GM19438 (cell line): ENCODE data around the gene SIN3A.
"Not testable (repeated sequence)": the region's sequence is repeated elsewhere in the genome, so short reads cannot be mapped to it uniquely, and the experiment has no call there.

Experiments used
- ATAC-seq: cut with Tn5 transposase; IDR thresholded peaks from one replicate; pipeline ENCODE4 v1.9.1; 2021; ENCODE audit warnings: low read depth; ENCODE audit not compliant: unreplicated experiment

The SIN3A gene

DNA sequence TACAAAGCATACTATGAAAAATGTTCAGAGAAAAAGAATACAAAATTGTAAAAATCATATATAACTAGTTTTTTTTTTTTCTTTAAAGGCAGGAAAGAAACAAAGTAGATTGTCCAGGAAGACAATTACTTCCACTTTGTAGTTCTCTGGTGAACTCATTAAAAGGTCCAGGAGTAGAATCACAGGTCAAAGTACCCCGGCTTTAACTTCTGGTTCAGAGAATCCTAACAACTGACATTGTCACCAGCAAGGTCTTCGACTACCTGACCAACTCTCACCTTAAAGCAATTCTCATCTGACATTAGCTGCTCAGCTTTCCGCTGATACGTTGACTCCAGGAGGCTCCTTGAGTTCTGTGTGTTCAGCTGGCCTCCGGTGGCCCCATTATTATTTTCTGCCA, 67.5 kb downstream of the SIN3A start:
- ATAC-seq: not testable (repeated sequence)

- no peak for ATAC-seq
Measured at GRCh38 chr15:75380773-75381172, 70.7 kb downstream of the SIN3A start.

- no peak for ATAC-seq
Measured at GRCh38 chr15:75371901-75372688, 79.4 kb downstream of the SIN3A start.

DNA sequence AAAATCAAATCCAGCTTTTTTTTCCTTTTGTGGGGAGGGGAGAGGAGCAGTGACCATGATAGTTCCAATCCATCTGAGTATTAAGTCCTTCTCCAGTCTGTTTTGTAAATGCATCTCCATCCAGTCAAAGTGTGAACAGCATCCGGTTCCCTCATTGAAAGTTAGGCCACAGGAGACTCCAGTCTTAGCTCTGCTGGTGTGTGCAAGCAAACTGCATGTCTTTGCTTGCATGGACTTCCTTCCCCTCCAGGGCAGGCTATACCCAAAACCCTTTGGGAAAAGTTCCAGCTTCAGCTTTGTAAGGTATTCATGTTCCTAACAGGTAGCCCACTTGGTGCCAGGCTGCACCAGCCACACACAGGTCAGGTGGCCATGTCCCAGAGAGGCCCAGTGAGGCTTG, 80.0 kb downstream of the SIN3A start:
- ATAC-seq: no peak

GRCh38 chr15:75369897-75370581, 81.5 kb downstream of the SIN3A start:
- no peak for ATAC-seq

GRCh38 chr15:75368689-75369239, 82.7 kb downstream of the SIN3A start:
- ATAC-seq: peak; percentile 7

GRCh38 chr15:75367913-75368688, 83.4 kb downstream of the SIN3A start, which contains the start of gene MAN2C1:
Gene MAN2C1 (minus strand): TSS chr15:75368607. CDS start chr15:75368583, 24 bp downstream.
- peak; percentile 85 for ATAC-seq

DNA sequence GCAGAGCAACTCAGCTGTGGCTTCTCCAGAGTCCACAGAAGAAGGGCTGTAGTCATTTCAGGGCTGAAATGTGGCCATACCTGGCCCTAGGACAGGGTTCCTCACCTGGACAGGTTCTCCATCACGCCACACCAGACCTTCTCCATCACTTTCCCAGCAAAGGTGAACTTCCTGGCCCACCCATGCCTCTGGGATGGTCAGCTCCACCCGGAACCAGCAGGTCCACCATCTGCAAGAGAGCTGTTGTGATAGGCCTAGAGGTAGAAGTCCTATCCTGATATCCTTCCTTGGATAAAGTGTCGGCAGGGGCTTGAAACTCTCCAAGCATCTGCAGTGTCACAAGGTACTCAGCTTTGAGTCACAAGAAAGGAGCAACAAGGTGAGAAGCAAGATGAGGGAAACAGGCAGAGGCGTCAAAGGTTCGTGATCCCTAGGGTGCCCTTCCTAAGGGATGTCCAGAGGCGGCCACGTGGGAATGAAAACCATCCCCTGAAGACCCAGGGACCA, 84.0 kb downstream of the SIN3A start:
- ATAC-seq: no peak

- no peak for ATAC-seq
Measured at GRCh38 chr15:75367006-75367405, 84.5 kb downstream of the SIN3A start.

GRCh38 chr15:75366163-75366562, 85.3 kb downstream of the SIN3A start:
- no peak for ATAC-seq

- no peak for ATAC-seq
Measured at GRCh38 chr15:75364881-75365280, 86.6 kb downstream of the SIN3A start.

DNA sequence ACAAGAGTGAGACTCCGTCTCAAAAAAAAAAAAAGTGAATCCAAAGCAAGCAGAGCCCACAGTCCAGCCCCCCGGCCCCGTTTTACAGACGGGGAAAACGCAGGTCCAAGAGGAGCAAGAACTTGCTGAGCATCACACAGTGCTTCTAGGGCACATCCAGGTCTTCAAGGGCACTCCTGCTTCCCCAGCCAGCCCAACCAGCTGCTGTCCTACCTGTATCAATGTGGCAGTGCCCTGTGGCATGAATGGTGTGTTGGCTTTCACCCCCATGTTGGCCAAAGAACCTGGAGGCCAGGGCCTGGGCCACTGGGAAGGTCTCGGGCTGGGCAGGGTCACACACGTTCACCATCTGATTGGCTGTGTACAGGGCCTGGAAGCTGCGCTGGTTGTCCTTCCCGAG, 87.7 kb downstream of the SIN3A start:
- ATAC-seq: no peak

DNA sequence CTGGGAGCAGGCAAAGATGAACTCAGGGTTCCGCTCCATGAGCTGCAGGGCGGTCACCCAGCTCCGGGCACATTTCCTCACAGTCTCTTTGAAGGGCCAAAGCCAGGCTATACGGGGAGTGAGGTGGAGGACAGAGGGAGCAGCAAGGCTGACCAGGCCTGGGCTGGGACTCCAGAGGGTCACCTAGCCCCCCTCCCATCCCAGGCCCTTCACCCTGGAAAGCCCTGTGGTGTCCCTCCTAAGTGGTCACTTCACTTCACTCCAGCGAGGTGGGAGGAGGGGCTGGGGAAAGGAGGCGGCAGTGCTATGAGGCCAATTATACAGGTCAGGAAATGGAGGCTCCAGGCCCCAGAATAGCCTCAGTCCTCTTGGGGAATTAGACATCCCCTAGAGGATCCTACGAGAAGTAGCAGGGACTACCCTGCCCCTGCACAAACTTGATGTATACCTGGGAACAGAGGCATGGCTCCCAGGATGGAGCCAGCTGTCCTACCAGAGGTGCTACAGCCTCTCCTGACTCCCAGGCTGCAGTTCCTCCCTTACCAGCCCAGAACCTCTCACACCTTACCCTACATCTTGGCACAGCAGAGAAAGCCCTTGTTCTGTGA, 88.7 kb downstream of the SIN3A start:
- ATAC-seq: no peak

GRCh38 chr15:75361989-75362641, 89.4 kb downstream of the SIN3A start:
- no peak for ATAC-seq

- ATAC-seq: no peak
Measured at GRCh38 chr15:75361361-75361988, 90.0 kb downstream of the SIN3A start.

DNA sequence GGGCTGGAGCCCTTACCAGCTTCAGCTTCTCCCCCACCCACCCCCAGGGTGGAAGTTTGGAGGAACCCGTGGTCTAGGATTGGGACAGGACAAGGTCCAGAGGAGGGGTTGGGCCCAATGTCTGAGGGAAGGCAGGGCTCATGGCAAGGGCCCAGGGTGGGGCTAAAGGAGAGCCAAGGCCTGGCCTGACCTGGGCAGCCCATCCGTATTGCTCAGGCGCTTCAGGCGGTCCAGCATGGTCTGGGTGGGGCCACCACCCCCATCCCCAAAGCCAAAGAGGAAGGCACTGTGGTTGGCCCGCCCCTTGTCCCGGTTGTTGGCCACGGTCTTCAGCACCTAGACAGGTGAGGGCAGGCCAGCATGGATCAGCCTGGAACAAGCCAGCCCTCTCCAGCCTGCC, 90.6 kb downstream of the SIN3A start:
- no peak for ATAC-seq

DNA sequence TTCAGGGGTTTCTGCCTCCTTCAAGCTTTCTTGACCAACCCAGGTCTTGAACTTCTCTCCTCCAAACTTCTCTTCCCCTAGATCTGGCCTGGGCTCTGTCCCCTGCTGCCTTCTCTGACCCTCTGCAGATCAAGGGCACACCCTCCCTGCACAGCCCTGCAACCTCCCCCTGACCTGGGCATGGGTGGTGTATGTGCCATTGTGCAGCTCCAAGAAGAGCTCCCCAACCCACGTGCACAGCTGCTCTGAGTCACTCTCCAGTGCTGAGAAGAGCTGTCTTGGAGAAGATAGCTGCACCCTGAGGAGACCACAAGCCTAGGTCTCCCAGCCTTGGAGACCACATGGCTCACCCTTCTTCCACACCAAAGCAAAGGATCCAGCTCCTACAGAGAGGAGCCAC, 91.1 kb downstream of the SIN3A start:
- ATAC-seq: no peak

- no peak for ATAC-seq
Measured at GRCh38 chr15:75359537-75360250, 91.8 kb downstream of the SIN3A start.
